Measurements from ENCODE around the gene PARM1.
A peak's percentile ranks its signal among the peaks of the same experiment; 100 is the strongest.

Gene PARM1

DNA sequence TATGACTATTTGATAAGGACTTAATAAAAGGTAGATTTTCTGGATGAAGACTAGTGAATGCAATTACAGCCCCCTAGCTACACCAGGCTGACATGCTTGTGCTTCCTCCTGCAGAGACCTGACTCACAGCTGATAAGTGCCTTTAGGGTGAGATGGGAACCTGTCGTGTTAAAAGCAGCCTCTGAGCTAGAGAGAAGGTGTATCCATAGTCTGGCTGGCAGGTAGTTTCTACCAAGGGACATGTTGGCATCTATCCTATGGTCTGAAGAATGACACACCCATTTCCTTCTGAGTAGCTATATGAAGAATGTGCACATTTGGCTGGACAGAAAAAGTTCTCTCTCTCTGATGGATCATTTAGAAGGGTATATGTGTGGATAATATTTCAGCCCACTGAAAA, 64.1 kb downstream of the PARM1 start:
- no peaks in the 10 kb centered on the region for H3K27me3 ChIP-seq
- H3K9me3 ChIP-seq (replicated peaks in 1 of 11): peaks cover 0 to 14% (median 6%) of the 10 kb centered on the region in 11 experiments; a peak in 9 of 22 replicates
- no peaks in the 10 kb centered on the region for H3K36me3 ChIP-seq
- H3K4me2 ChIP-seq: no peak overlapping the region
- TF ChIP-seq Cebpa-rat (IDR thresholded peaks at IDR 0.05): no peak
- no peak overlapping the region for H3K27ac ChIP-seq
- H3K4me1 ChIP-seq: no peaks in the 10 kb centered on the region
- no peak overlapping the region for H3K9ac ChIP-seq
- no peak overlapping the region for H3K4me3 ChIP-seq
- H4K20me1 ChIP-seq: no peaks in the 10 kb centered on the region

GRCh38 chr4:74997948-74998729, 65.2 kb downstream of the PARM1 start:
- H3K4me1 ChIP-seq: no peaks in the 10 kb centered on the region
- H3K9ac ChIP-seq: no peak overlapping the region
- no peak overlapping the region for H3K4me3 ChIP-seq
- no peak overlapping the region for H3K27ac ChIP-seq
- H3K27me3 ChIP-seq: no peaks in the 10 kb centered on the region
- no peaks in the 10 kb centered on the region for H4K20me1 ChIP-seq
- H3K4me2 ChIP-seq: no peak overlapping the region
- TF ChIP-seq Cebpa-rat (IDR thresholded peaks at IDR 0.05): no peak
- no peaks in the 10 kb centered on the region for H3K36me3 ChIP-seq
- peaks cover 0 to 3% (median 2%) of the 10 kb centered on the region in 11 experiments; a peak in 9 of 22 replicates for H3K9me3 ChIP-seq (replicated peaks in 1 of 11)

DNA sequence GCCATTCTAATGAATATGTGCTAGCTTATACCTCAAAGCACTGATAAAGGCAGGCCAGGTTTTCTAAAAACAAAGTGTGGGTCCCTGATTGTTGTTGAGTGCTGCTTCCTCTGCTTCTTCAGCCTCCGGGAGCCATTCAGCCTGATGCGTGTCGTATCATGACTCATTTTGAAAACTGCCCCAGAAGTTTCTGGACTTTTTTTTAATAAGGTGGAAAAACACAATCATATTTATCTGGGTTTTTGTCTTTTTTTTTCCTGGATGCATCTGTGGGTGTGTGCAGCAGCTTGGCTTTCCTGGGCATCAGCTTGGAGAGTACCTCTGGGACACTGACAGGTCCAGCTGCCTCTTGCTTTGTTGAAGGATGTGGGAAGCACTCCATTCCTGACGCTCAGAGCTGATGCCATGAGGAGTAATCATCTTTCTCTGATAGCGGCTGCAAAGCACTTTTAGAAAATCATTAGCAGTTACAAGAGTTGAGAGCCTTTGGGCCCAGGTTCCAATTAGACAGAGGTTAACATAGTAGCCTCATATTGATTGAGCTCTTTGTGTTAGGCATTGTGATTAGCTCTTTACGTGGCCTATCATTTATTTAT, 66.9 kb downstream of the PARM1 start:
- peaks cover 0 to 5% (median 0%) of the 10 kb centered on the region in 10 experiments; a peak in 1 of 20 replicates for H3K4me1 ChIP-seq
- no peak overlapping the region for H3K4me3 ChIP-seq
- H3K27me3 ChIP-seq: no peaks in the 10 kb centered on the region
- no peak for TF ChIP-seq Cebpa-rat (IDR thresholded peaks at IDR 0.05)
- no peaks in the 10 kb centered on the region for H3K36me3 ChIP-seq
- no peaks in the 10 kb centered on the region for H4K20me1 ChIP-seq
- no peaks in the 10 kb centered on the region for H3K9me3 ChIP-seq (replicated peaks in 1 of 11)
- no peak overlapping the region for H3K27ac ChIP-seq
- no peak overlapping the region for H3K4me2 ChIP-seq
- no peak overlapping the region for H3K9ac ChIP-seq

- Histone ChIP-seq H3K4me3 (no peak overlapping the region), H3K4me2 (no peak overlapping the region), H3K27me3 (no peaks in the 10 kb centered on the region), H4K20me1 (no peaks in the 10 kb centered on the region), H3K9ac (no peak overlapping the region), H3K36me3 (no peaks in the 10 kb centered on the region), H3K27ac (no peak overlapping the region), H3K4me1 (peaks cover 0 to 6% (median 2%) of the 10 kb centered on the region in 10 experiments; a peak in 1 of 20 replicates), H3K9me3 (replicated peaks in 1 of 11) (peaks cover 0 to 1% (median 0%) of the 10 kb centered on the region in 11 experiments; a peak in 3 of 22 replicates)
- no peak for TF ChIP-seq Cebpa-rat (IDR thresholded peaks at IDR 0.05)
Observed at GRCh38 chr4:75001871-75002270, 69.0 kb downstream of the PARM1 start.

GRCh38 chr4:75002381-75002780, 69.5 kb downstream of the PARM1 start:
- Histone ChIP-seq H3K9ac (no peak overlapping the region), H3K27me3 (no peaks in the 10 kb centered on the region), H3K27ac (no peak overlapping the region), H3K36me3 (no peaks in the 10 kb centered on the region), H3K4me2 (no peak overlapping the region), H3K4me1 (peaks cover 0 to 6% (median 2%) of the 10 kb centered on the region in 10 experiments; a peak in 1 of 20 replicates), H3K4me3 (no peak overlapping the region), H3K9me3 (replicated peaks in 1 of 11) (peaks cover 3 to 6% (median 5%) of the 10 kb centered on the region in 11 experiments; a peak in 21 of 22 replicates), H4K20me1 (no peaks in the 10 kb centered on the region)
- no peak for TF ChIP-seq Cebpa-rat (IDR thresholded peaks at IDR 0.05)

- H3K36me3 ChIP-seq: no peaks in the 10 kb centered on the region
- H3K27ac ChIP-seq: no peak overlapping the region
- H4K20me1 ChIP-seq: no peaks in the 10 kb centered on the region
- H3K27me3 ChIP-seq: no peaks in the 10 kb centered on the region
- no peak overlapping the region for H3K9ac ChIP-seq
- no peak for TF ChIP-seq Cebpa-rat (IDR thresholded peaks at IDR 0.05)
- H3K4me3 ChIP-seq: no peak overlapping the region
- H3K9me3 ChIP-seq (replicated peaks in 1 of 11): peaks cover 11 to 16% (median 13%) of the 10 kb centered on the region in 11 experiments; a peak in 21 of 22 replicates
- 0 out of 22 replicates have a peak overlapping the region, but pooled peaks of 1 of the 11 experiments have one; percentile 0 for H3K4me2 ChIP-seq
- H3K4me1 ChIP-seq: peaks cover 0 to 6% (median 2%) of the 10 kb centered on the region in 10 experiments; a peak in 1 of 20 replicates
Observed at GRCh38 chr4:75003979-75004378, 71.1 kb downstream of the PARM1 start.

DNA sequence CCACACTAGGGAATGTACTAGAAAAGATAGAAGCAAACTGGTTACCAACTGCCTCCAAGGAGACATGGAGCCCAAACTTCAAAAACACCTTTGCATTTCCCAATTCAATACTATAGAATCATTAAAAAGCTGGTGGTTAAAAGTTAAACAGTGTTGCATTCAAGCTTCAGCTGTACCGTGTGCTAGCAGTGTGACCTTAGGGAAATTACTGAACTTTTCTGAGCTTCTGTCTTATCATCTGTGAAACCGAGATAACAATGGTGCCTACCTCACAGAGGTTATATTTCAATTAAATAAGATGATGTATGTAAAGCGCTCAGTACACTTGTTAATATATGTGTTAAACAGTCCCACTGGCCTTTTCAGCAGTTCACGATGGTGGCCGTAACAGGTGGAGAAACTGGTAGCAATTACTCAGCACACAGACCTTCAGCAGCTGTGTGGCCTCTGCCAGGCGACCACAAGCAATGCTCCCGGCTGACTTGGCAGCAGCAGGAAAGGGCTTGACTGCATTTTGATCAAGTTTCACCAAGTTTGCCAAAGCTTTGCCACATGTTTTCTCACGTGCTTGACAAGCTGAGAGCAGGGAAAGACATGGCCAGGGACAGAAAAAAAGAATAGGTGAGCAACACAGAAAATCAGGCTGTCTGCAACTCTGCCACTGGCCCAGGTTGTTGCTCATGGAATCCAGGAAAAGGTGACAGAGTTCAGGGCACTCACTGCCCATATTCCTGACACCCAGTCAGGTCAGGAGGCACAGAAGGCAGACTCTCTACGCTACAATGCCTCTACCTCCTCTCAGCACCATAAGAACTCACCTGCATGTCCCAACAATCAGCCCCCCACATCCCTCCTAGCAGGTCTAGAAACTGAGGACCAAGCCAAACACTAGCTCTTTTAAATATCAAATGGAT, 72.1 kb downstream of the PARM1 start:
- Histone ChIP-seq H3K4me3 (no peak overlapping the region), H3K9me3 (replicated peaks in 1 of 11) (peaks cover 11 to 16% (median 13%) of the 10 kb centered on the region in 11 experiments; a peak in 21 of 22 replicates), H3K36me3 (no peaks in the 10 kb centered on the region), H3K4me1 (peaks cover 0 to 6% (median 2%) of the 10 kb centered on the region in 10 experiments; a peak in 1 of 20 replicates), H3K27me3 (no peaks in the 10 kb centered on the region), H3K9ac (no peak overlapping the region), H3K4me2 (no peak overlapping the region), H3K27ac (no peak overlapping the region), H4K20me1 (no peaks in the 10 kb centered on the region)
- TF ChIP-seq Cebpa-rat (IDR thresholded peaks at IDR 0.05): no peak

DNA sequence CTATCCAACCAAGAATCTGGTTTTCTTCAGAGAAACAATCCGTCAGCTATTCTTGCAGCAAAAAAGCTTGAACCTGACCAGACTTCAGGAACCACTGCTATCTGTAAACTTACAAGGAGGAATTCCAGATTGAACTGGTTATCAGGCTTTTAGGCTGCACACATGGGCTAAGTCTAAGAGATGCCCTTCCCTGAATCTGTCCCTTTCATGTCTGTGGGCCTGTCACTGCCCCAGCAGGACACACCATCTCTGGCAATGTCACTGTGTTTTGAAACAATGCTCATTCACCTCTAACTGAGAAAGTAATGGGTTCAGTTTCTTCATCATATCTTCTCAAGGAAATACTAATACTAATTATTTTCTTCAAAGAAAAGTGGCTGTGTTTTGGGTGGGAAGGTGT, 72.8 kb downstream of the PARM1 start:
- Histone ChIP-seq H3K27me3 (no peaks in the 10 kb centered on the region), H3K36me3 (no peaks in the 10 kb centered on the region), H4K20me1 (no peaks in the 10 kb centered on the region), H3K4me2 (no peak overlapping the region), H3K4me3 (no peak overlapping the region), H3K9me3 (replicated peaks in 1 of 11) (peaks cover 11 to 16% (median 13%) of the 10 kb centered on the region in 11 experiments; a peak in 21 of 22 replicates), H3K4me1 (peaks cover 0 to 6% (median 2%) of the 10 kb centered on the region in 10 experiments; a peak in 1 of 20 replicates), H3K27ac (no peak overlapping the region), H3K9ac (no peak overlapping the region)
- no peak for TF ChIP-seq Cebpa-rat (IDR thresholded peaks at IDR 0.05)

- no peak overlapping the region for H3K4me2 ChIP-seq
Observed at GRCh38 chr4:75007891-75008290, 75.0 kb downstream of the PARM1 start.

More at GRCh38 chr4:75007891-75008290, 75.0 kb downstream of the PARM1 start:
- no peak overlapping the region for H3K4me3 ChIP-seq
- no peaks in the 10 kb centered on the region for H4K20me1 ChIP-seq
- peaks cover 0 to 6% (median 2%) of the 10 kb centered on the region in 10 experiments; a peak in 1 of 20 replicates for H3K4me1 ChIP-seq
- no peaks in the 10 kb centered on the region for H3K27me3 ChIP-seq
- H3K27ac ChIP-seq: no peak overlapping the region
- H3K9ac ChIP-seq: no peak overlapping the region
- H3K36me3 ChIP-seq: no peaks in the 10 kb centered on the region
- peaks cover 11 to 16% (median 13%) of the 10 kb centered on the region in 11 experiments; a peak in 21 of 22 replicates for H3K9me3 ChIP-seq (replicated peaks in 1 of 11)
- TF ChIP-seq Cebpa-rat (IDR thresholded peaks at IDR 0.05): no peak

Measured in BLaER1 treated with 17β-estradiol and CSF1 and Interleukin-3, amounts not matched to agents 10 nM and 100 nM (cell line).